MM.1S (cell line): ENCODE measurements around the gene BCDIN3D.

ENCODE experiments used
- EZH2 ChIP-seq: fragments of 300-600 bp; sonication (generic); optimal IDR thresholded peaks from 2 replicates; pipeline ENCODE3; 2017; ENCODE audit warnings: low read depth, mild to moderate bottlenecking, antibody characterized with exemption, low read length, mixed read lengths
- EZH2phosphoT487 ChIP-seq: fragments of 300-600 bp; sonication (generic); IDR thresholded peaks from 2 replicates; pipeline ENCODE4 v1.6.1; 2018; ENCODE audit warnings: antibody characterized with exemption, low read length
- TF ChIP-seq, protein P1 (sequence below): fragments of 300-600 bp; sonication (generic); IDR thresholded peaks from 2 replicates; pipeline ENCODE4 v1.5.1; 2016; ENCODE audit warnings: antibody characterized with exemption, low read length, mixed read lengths

DNA sequence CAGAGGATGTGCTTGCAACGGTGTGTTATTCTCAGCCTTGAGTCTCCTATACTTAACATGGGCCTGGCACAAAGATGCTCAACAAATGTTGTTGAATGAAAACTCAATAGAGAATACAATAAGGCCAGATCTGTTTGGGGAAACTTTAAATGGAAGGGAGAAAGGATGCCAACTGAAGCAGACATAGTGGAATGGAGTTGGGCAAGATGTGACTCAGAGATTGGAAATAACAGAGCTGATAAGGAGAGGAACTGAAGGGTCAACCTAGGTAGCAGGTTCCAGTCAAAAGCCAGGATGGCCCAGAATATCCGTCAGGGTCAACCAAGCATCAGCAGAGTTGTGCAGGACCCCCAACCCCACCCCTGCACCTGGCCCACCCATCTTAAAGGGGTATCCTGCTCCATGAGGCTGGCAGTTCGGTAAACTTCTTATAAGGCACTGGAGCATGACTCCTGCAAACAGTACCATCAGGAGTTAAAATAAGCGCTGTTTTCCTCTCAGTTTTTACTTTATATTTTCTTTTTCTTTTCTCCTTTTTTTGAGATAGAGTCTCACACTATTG, 1.1 kb upstream of the BCDIN3D start:
- TF ChIP-seq, protein P1, sequence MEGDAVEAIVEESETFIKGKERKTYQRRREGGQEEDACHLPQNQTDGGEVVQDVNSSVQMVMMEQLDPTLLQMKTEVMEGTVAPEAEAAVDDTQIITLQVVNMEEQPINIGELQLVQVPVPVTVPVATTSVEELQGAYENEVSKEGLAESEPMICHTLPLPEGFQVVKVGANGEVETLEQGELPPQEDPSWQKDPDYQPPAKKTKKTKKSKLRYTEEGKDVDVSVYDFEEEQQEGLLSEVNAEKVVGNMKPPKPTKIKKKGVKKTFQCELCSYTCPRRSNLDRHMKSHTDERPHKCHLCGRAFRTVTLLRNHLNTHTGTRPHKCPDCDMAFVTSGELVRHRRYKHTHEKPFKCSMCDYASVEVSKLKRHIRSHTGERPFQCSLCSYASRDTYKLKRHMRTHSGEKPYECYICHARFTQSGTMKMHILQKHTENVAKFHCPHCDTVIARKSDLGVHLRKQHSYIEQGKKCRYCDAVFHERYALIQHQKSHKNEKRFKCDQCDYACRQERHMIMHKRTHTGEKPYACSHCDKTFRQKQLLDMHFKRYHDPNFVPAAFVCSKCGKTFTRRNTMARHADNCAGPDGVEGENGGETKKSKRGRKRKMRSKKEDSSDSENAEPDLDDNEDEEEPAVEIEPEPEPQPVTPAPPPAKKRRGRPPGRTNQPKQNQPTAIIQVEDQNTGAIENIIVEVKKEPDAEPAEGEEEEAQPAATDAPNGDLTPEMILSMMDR = no peak
- TF ChIP-seq EZH2phosphoT487 (no peak), EZH2 (no peak)
